Measurements from ENCODE around the gene ELL2. TPM values are rescaled to one million over a fixed set of nuclear protein-coding genes. Genes with fewer than 3 reads are reported as not detected.

ELL2 gene
- total RNA-seq, 1 donor from 2014 or later: 52.8 TPM

DNA sequence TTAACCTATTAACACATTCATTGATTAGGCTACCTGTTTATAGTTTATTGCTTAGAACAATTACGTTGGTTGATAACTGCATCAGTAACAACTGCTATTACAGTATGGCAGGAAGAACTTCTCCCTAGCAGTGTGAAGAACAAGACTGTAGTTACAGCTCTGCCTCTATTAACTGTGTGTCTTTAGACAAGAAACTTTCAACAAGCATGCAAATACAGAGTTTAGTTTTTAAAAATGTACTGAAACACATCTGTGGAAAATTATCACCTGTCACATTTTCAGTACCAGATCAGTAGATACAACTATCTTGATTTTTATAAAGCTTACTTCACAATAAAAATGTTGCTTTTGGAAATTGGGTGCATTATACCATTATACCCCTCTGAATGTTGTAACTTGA, 22.2 kb downstream of the ELL2 start:
- H3K4me3 ChIP-seq (ENCODE audit: low read depth, low read length): no peak overlapping the region
- DNase-seq (ENCODE audit: low read depth): no peak

DNA sequence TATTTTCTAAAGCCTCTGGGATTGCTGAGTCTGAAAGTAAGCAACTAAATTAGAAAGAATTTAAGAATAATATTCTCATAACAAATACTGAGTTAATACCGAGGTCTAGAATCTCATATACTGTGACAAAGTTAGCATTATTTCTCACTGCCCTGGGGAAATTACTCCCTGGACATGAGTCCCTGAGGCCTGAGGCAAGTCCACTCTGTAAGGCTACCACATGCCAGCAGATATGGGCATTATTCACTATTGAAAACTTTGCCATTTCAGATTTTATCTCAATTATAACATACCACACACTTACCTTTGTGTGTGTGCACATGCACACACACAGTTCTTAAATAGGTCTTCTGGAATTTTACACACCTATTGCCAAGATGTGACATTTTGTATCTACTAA, 22.9 kb downstream of the ELL2 start:
- DNase-seq (ENCODE audit: low read depth): no peak
- no peak overlapping the region for H3K4me3 ChIP-seq (ENCODE audit: low read depth, low read length)
- TF ChIP-seq, protein P1, sequence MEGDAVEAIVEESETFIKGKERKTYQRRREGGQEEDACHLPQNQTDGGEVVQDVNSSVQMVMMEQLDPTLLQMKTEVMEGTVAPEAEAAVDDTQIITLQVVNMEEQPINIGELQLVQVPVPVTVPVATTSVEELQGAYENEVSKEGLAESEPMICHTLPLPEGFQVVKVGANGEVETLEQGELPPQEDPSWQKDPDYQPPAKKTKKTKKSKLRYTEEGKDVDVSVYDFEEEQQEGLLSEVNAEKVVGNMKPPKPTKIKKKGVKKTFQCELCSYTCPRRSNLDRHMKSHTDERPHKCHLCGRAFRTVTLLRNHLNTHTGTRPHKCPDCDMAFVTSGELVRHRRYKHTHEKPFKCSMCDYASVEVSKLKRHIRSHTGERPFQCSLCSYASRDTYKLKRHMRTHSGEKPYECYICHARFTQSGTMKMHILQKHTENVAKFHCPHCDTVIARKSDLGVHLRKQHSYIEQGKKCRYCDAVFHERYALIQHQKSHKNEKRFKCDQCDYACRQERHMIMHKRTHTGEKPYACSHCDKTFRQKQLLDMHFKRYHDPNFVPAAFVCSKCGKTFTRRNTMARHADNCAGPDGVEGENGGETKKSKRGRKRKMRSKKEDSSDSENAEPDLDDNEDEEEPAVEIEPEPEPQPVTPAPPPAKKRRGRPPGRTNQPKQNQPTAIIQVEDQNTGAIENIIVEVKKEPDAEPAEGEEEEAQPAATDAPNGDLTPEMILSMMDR (conservative IDR thresholded peaks at IDR 0.05; ENCODE audit: low read depth, low read length): no peak

More for the DNA sequence above, 22.2 kb downstream of the ELL2 start:
- TF ChIP-seq, protein P1 (conservative IDR thresholded peaks at IDR 0.05; ENCODE audit: low read depth, low read length): no peak

DNA sequence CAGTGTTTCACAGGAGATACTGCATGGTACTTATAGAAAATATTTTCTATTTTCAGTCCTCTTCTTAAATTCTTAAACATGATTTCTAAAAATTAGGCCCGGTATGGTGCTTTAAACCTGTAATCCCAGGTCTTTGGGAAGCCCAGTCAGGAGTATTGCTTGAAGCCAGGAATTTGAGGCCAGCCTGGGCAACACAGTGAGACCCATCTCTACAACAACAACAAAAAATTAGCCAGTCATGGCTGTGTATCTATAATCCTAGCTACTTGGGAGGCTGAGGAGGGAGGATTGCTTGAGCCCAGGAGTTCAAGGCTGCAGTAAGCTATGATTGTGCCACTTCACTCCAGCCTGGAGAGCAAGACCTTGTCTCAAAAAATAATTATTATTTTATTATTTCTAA, 23.3 kb downstream of the ELL2 start:
- no peak overlapping the region for H3K4me3 ChIP-seq (ENCODE audit: low read depth, low read length)
- TF ChIP-seq, protein P1 (conservative IDR thresholded peaks at IDR 0.05; ENCODE audit: low read depth, low read length): no peak
- DNase-seq (ENCODE audit: low read depth): no peak

DNA sequence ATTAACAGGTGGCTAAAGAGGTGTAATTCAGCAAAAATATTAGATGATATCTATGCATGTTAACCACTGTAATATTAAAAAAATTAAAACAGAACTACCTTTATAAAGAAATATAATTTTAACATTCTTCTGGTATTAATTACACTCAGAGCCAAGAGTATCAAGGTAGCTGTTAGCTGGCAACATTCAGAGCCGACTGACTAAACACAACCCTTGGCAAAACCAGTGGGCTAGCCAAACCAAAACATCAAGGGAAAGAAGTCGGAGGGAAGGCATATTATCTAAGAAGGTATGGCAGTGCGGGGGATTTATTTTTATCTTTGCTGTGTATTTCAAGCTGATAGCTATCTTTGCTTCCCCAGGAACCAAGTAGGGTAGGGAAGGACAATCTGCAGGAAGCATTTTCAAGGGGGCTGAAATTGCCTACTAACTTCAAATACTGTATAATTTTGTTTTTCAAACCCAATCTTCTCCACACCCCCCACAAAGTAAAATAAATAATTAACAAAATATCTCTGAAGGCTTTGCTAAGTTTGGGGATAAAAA, 24.0 kb downstream of the ELL2 start:
- no peak overlapping the region for H3K4me3 ChIP-seq (ENCODE audit: low read depth, low read length)
- no peak for DNase-seq (ENCODE audit: low read depth)
- TF ChIP-seq, protein P1 (conservative IDR thresholded peaks at IDR 0.05; ENCODE audit: low read depth, low read length): no peak

DNA sequence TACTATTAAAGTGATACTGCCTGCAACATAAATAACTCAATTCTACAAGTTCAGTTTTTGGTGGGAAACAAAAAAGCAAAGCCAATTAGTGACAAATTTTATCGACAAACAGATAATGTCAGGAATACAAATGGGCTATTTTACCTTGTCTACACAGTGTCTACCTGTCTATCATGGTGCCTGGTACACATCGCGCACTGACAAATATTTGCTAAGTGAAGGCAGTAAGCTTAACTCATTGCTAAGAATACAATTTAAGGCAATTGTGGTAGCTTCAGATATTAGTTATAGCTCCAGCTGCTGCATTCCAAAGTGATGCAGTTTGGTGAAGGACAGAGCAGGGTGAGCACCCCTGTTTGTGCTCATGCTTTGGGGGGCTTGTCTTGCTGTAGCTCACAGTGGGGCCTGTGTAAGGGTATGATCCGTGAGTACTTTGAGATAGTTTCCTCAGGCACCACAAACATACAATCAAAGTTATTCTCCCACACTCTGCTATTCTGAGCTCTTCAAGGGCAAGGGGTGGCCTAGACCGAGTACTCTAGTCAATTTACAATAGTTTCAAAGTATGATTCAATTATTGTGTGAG, 24.7 kb downstream of the ELL2 start:
- DNase-seq (ENCODE audit: low read depth): no peak
- H3K4me3 ChIP-seq (ENCODE audit: low read depth, low read length): no peak overlapping the region
- TF ChIP-seq, protein P1 (conservative IDR thresholded peaks at IDR 0.05; ENCODE audit: low read depth, low read length): no peak

DNA sequence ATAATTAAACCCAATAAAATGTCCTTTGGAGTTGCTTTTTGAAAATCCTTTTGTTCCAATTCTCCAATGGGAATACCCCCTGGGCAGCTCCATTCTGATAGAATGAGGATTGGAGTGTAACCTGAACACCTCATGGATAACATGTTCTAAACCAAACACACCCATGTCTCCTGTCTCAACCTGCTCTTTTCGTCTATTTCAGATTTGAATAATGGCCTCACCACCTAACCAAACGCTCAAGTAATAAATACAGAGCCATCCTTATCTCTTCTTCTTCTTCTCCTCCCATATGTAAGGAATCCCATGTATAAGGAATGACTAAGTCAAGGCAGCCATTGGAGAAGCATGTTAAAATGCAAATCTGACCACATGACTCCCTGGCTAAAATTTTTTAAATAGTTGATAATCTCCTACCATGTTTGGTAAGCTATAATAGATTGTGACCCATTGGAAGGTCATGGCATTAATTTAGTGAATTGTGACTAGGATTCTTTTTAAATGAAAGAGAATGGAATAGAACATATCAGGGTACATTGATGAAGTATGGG, 26.0 kb downstream of the ELL2 start:
- no peak for DNase-seq (ENCODE audit: low read depth)

More for the DNA sequence above, 26.0 kb downstream of the ELL2 start:
- TF ChIP-seq, protein P1 (conservative IDR thresholded peaks at IDR 0.05; ENCODE audit: low read depth, low read length): no peak
- H3K4me3 ChIP-seq (ENCODE audit: low read depth, low read length): no peak overlapping the region
